Measurements from ENCODE around the gene DDX59.

GRCh38 chr1:200686620-200687019 is 16.9 kb upstream of the DDX59 start:
- TF ChIP-seq CTCF (IDR thresholded peaks at IDR 0.05; ENCODE audit: low read length) (no peak), EZH2phosphoT487 (IDR thresholded peaks at IDR 0.05; ENCODE audit: low read length) (no peak)
